ENCODE data around the gene ANK3.

The ANK3 gene

DNA sequence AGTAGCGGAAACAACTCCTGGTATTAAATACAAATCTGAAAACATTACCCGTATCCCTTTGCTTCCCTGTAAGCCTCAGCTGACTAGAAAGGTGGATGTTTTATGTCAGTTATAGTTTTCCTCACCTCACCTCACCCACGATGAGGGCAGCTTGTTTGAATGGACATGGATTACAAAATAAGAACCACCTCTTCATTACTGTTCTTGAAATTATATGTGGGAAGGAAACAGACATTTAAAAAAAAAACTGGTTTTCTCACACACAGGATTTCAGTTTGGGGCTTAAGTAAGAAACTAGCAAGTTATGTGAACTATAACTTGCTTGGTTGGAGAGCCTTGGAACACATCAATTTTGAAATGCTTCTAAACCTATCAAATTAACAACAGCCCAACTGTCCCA is 250.4 kb downstream of the ANK3 start:
- no peak for DNase-seq (ENCODE audit: low spot score)

- no peak for DNase-seq (ENCODE audit: low spot score)
Observed at GRCh38 chr10:60138842-60139241, 250.8 kb downstream of the ANK3 start.

GRCh38 chr10:60138026-60138425 is 251.6 kb downstream of the ANK3 start:
- DNase-seq (ENCODE audit: low spot score): no peak

DNA sequence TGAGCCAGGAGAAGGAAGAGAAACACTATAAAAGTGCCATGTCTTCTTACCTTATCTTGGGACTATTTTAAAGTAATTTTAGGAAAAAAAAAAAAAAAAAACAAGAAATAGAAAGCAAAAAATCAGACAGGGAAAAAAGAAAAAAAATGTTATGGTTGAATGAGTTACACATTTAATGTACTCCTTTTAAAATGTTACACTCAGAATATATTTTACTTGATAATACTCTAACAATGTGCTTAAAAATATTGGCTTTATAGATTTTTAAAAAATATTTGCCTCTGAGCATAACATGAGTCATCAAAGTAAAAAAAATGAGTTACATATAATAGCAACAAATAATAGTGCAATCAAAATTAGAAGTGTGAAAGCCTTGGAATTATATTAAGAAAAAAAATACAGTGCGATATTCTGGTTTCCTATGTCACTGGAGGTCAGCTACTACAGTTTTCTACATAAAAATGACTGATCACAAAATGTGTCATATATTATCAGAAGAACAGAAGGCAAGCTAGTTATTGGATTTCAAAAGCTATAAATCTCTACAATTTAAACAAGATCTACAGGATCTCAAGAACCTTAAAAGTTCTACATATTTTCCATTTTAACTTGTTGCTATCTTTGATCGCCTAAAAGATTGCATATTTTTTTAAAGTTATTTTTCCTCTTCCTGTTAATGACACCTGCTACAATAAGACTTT is 252.2 kb downstream of the ANK3 start:
- DNase-seq (ENCODE audit: low spot score): no peak

DNA sequence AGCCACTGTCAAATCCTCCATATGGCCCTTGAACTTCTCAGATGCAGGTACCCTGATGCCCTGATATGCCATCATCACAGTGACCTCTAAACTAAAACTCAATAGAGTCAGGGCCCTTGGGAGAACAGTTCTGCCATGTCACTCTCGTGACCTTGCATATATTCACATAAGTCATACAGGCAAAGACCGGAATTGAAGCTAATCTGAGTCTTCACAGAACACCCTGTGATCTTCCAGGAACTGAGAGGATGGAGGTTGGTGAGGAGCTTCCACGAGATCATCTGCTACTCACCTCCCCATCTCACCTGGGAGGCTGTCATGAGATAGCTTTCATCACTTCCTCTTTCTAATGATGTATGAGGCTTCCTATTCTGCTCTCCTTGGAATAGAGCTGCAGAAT is 254.7 kb downstream of the ANK3 start:
- DNase-seq (ENCODE audit: low spot score): no peak

DNA sequence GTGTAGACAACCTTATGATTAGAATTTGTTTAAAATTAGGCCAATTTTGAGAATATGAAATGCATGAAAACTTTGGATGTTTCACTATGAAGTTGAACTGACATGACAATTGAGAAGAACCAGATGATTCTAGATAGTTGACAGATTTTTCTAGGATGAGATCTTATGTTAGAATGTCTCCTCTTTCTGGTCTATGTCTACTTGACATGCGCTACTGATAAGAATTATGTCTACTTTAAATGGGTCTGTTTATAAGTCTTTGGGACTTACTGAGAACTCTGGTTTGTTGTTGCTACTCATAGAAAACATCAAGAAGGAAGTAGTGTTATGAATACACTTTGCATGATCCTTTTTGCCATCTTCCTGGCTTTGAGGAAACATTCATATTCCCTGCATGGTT is 255.1 kb downstream of the ANK3 start:
- DNase-seq (ENCODE audit: low spot score): no peak

- DNase-seq (ENCODE audit: low spot score): no peak
Observed at GRCh38 chr10:60130130-60130579, 259.5 kb downstream of the ANK3 start.

- no peak for DNase-seq (ENCODE audit: low spot score)
Observed at GRCh38 chr10:60125895-60126294, 263.8 kb downstream of the ANK3 start.

GRCh38 chr10:60124536-60124935 is 265.1 kb downstream of the ANK3 start:
- DNase-seq (ENCODE audit: low spot score): no peak

DNA sequence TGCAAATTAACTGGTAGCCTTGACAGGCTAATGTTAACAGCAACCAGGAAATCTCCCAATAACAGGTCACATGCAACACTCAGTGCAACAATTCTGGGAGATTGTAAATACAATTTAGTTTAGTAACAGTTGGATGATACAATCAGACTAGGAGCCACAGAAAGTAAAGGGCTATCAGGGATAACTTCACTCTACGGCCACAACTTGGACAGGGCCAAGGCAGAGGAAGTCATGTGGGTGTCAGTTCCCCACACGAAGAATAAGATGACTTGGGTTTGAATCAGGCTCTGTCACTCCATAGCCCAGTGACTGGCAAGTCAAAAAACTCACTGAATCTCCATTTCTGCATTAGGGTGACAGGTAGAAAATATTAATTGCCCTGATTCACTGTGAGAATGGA is 266.0 kb downstream of the ANK3 start:
- DNase-seq (ENCODE audit: low spot score): no peak

- DNase-seq (ENCODE audit: low spot score): no peak
Observed at GRCh38 chr10:60123172-60123571, 266.5 kb downstream of the ANK3 start.

DNA sequence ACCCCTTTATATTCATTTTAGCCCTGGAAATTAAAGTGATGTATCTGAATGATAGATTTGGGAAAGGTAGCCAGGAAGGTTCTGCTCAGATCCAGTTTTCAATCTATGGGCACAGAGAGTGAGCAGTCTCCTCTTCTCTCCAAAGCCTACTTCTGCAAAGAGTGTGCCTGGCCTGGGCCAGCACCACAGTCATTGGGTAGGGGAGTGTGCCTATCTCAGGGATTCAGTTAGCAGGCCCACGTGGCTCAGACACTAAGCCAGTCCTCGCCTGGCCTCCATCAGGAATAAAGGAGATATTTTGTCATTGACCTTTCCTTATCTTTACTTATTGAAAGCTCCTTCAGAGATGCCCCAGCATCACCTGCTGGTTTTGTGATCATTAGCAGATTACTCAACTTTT is 267.5 kb downstream of the ANK3 start:
- DNase-seq (ENCODE audit: low spot score): no peak

GRCh38 chr10:60114765-60115586 is 274.7 kb downstream of the ANK3 start:
- DNase-seq (ENCODE audit: low spot score): peak; percentile 6

- DNase-seq (ENCODE audit: low spot score): no peak
Observed at GRCh38 chr10:60110739-60111138, 278.9 kb downstream of the ANK3 start.

DNA sequence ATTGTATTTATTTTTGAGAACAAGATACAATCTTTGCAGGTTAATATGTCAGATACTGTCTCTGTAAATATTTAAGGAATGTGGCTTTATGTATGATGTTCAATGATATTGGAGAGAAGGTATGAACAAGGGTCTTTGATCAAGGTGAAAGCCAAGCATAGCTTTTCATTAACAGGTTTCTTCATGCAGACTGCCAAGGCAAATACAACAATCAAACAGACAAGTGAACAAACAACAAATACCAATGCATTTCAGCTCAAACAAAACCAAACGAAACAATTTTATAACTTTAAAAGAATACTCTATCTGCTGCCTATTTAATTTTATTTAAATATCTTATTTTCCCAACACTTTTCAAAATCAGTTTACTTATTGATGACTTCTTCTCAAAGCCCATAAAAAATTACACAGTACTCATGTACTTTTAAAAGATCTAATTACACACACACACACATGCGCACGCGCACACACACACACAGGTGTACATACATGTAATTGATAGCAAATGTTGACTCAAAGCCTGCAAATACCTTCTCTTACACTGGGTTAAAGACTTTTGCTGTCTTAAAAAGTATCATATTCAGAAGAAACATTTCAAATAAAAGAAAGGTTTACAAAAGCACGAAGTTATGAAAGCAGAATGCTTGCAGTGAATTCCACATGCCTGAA is 282.2 kb downstream of the ANK3 start:
- DNase-seq (ENCODE audit: low spot score): no peak

DNA sequence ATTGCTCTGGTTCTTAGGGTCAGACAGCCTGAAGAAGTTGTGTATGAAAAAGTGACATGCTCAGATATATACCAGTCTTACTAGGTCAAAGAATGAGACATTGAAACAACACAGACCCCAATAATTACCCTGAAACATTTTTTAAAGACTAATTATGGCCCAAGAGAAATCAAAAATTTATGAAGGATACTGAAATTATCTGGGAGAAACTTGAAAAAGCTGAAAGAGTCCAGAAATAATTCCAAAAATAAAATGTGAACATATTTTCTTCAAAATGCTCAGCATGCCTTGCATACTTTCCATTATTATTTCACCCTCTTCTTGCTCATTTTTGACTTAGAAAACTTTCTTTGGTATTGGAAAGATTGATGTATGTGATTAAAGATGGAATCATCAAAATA is 284.4 kb downstream of the ANK3 start:
- no peak for DNase-seq (ENCODE audit: low spot score)

- no peak for DNase-seq (ENCODE audit: low spot score)
Observed at GRCh38 chr10:60101821-60102220, 287.9 kb downstream of the ANK3 start.

DNA sequence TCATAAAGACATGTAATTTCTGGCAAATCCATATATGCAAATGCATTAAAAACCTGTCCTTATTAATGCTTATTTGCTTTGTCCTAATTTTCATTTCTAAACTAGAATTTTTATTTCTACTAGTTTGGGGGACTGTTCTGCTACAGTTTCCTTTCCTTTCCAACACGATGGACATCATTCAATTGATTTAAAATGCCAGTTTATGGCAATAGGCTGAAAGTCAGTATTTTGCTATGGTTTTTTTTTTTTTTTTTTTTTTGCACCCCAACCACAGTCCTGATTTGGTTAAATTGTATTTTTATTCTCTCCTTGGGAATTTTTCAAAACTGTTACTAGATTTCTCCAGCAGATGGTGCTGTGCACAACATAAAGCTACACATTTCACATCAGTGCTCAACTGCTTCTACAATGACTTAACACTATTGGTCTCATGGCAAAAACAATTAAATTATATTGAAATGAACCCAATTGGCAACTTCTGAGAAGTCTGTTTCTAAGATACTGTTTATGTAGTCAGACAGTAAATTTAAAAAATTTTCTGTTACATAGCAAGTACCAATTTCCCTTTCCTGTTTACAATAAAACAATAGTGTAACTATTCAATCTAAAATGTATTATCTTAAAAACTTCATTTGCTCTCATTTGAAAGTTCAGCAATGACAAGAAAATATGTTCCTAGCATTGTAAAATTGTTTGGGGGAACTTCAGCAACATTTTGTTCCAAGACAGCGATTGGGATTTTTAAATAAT is 289.5 kb downstream of the ANK3 start:
- no peak for DNase-seq (ENCODE audit: low spot score)

DNA sequence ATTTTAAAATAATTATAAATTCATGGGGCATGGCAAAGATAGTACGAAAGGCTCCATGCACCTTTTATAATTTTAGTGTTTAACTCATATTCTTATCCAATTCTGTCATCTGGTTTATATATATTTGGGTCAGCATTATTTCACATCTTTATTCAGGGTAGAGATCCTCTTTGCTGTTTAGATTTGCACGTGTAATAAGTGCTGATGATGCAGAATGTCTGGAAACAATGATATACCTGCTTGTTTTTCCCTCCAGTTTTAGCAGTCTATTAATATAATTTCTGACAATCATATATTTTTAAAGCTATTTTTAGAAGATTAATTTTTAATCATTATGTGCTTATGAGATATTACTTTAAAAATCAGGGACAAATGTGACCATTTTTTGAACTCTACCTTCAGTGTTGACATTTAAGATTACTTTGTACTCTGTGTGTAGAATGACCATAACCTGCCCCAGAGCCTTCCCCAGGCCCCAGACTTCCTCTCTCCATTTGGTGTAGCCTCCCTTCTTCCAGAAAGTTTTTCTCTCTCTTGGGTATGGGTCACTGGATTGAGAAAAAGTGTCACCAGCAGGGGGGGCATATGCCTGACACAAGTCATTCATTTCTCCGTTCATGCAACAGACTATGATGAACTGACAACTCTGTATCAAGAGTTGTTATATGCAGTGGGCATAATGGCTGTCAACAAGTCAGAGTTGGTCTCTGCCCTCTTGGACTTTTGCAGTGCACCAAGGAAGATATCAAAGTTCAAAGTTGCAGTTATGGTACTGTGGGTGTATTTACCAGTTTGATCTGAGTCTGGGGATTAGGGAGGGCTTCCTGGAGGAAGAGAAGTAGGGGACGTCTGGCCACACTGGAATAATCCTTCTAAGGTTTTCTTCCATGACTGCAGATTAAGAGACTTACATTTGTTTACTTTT is 290.7 kb downstream of the ANK3 start:
- peak; percentile 5 for DNase-seq (ENCODE audit: low spot score)

- no peak for DNase-seq (ENCODE audit: low spot score)
Observed at GRCh38 chr10:60096761-60097513, 292.7 kb downstream of the ANK3 start.

Data from HuH-7 (cell line).